GM21526 (cell line): ENCODE data around the gene RNASET2.
A peak's percentile ranks its signal among the peaks of the same experiment; 100 is the strongest.
"Not testable (repeated sequence)": the region's sequence is repeated elsewhere in the genome, so short reads cannot be mapped to it uniquely, and the experiment has no call there.

Source experiments
- ATAC-seq: cut with Tn5 transposase; IDR thresholded peaks from one replicate; pipeline ENCODE4 v1.9.1; 2021; ENCODE audit warnings: moderate library complexity; ENCODE audit not compliant: unreplicated experiment, low FRiP score

RNASET2 gene

GRCh38 chr6:166929542-166930189 is 26.7 kb downstream of the RNASET2 start:
- ATAC-seq: no peak

DNA sequence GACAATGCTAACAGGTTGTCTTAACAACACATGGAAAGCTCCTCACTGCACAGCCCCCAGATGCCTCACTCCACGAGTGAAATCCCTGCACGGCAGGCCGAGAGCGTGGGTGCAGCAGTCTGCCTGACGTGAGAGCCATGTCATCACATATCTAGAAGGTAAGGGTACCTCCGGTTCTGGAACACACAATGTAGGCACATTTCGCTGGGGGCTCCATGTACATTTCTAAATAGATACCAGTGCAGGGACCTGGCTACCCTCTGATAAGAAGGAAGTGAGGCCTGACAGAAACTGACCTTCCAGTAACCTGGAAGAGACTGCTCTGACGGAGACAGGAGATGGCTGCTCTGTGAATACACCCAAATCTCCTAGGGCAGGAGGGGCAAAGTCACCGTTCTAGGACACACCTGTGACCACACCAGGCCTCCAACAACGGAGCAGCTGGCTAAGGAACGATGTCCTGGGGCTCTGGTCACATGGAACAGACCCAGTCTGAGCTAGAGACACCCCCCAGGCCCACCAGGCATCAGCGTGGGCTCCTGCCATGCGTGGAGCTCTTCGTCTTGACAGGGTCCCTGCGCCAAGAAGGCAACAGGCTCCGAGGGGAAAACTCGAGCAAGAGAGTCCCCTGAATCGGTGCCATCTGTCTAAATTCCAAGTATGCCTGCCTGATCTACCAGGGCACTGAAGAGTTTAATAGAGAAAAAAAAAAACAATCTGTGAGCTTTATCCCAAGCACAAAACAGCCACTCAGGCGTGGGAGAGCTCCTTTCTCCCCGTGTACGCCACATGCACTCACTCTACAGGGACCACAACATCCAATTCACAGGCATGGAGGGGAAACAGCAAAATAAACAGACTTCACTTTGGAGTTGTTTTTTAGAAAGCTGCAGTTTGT is 27.5 kb downstream of the RNASET2 start:
- no peak for ATAC-seq

DNA sequence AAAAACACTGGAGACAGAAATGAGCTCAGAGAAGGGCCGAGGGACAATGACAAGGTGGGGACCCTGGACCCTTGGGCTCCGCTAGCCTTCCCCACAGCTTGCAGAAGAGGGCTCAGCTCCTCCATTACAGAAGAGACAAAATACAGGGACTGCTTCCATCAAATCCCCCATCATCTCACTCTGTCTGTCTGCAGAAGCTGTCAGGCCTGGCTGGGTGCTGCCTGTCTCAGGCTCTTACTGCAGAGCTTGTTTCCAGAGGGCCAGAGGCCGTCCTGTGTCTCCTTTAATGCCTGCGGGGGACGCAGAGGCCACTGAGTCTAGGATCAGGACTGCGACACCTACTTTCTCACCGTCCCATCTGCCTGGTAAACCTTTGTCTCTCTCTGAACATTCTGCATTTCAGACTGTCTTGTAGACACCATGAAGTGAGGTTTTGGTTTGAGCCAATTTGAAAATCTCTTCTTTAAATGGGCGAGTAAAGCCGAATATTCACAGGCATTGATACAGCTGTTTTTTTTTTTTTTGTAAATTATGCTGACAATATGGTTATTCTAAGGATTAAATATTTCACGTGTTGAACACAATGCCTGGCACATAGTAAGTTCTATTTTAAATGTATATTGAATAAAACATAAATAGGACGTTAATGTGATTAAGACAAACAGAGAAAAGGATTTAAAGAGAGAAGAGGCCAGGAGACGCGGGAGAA is 28.3 kb downstream of the RNASET2 start:
- ATAC-seq: no peak

- ATAC-seq: no peak
Observed at GRCh38 chr6:166927240-166927934, 29.0 kb downstream of the RNASET2 start.

DNA sequence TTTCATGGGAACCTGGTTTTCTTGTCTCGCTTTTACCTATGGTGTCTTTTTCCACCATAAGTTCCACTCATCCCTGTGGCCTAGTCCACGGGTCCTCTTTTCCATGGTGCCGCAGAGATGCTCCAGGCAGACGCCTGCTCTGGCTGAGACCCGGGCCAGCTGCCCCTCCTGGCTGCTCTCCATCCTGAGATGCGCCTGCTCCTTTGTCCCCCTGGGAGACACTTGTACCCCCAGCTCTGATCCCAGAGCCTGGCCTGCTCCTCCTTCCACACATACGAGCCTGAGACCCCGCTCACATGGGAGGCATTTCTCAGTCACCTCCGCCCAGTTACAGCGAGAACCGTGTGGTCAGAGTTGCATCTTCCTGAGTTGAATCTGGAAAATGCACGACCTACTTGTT is 29.6 kb downstream of the RNASET2 start:
- ATAC-seq: no peak

GRCh38 chr6:166925141-166925996 is 31.0 kb downstream of the RNASET2 start:
- ATAC-seq: no peak

- ATAC-seq: no peak
Observed at GRCh38 chr6:166924531-166924930, 31.8 kb downstream of the RNASET2 start.

DNA sequence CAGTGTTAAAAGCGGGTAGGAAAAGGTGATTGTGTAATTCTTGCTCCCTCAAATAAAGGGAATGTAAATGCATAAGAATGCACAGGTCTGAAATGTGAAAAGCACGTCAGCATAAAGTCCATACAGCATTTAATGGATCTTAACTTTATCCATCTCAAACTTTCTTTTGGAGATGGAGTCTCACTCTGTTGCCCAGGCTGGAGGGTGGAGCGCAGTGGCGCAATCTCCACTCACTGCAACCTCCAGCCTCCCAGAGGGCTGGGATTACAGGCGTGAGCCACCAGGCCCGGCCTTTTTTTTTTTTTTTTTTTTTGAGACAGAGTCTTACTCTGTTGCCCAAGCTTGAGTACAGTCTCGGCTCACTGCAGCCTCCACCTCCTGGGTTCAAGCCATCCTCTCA is 33.4 kb downstream of the RNASET2 start:
- ATAC-seq: no peak

- ATAC-seq: no peak
Observed at GRCh38 chr6:166921570-166921969, 34.8 kb downstream of the RNASET2 start.

DNA sequence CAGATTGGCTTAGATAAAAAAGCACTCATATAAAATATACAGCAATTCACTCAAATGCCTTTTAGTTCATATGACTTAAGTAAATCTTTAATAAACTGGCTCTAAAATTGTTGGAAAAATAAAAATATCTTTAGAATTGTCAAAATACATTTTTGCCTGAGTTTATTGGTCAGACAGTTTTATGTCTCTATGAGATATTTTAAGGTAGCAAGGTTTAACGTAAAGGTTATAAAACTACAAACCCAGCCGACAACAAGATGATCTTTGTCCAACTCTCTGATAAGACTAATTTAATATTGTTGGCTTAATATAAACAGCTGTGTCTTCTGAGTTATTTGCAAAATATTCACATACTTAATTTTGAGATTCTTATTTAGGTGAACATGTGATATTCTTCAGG is 39.5 kb downstream of the RNASET2 start:
- ATAC-seq: no peak

DNA sequence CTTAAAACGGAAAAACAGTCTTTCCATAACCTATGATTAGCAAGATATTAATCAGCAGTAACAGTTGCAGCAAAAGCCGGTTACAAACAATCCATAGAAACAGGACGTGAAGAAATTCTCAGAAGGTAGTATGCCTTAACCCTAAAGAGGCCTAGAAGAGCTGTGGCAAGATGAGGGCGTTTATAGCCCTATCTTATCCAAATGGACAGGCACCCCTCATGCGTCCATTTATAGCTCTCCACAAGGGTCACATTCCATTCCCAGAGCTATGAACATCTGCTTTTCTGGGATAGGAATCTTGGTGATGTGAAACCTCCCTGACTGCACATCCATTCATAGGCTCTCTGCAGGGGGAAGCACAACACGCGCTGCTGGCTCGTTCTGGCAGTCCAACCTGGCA is 40.9 kb downstream of the RNASET2 start:
- not testable (repeated sequence) for ATAC-seq

- not testable (repeated sequence) for ATAC-seq
Observed at GRCh38 chr6:166914952-166915351, 41.4 kb downstream of the RNASET2 start.

- no peak for ATAC-seq
Observed at GRCh38 chr6:166911248-166911677, 45.1 kb downstream of the RNASET2 start.

DNA sequence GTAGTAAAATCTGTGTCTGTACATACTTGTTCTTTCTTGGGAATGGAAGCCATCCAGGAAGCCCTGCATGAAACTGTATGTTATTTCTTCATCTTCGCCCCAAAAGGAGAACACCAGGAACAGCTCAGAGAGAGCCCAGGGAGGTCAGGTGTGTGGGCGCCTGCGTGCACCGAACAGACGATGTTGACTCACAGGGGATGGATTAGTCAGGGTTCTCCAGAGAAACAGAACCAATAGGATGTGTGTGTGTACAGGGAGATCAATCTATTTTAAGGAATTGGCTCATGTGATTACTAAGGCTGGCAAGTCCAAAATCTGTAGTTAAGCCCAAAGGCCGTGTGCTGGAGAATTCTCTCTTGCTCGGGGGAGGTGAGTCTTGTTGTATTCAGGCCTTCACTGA is 45.7 kb downstream of the RNASET2 start:
- ATAC-seq: no peak

DNA sequence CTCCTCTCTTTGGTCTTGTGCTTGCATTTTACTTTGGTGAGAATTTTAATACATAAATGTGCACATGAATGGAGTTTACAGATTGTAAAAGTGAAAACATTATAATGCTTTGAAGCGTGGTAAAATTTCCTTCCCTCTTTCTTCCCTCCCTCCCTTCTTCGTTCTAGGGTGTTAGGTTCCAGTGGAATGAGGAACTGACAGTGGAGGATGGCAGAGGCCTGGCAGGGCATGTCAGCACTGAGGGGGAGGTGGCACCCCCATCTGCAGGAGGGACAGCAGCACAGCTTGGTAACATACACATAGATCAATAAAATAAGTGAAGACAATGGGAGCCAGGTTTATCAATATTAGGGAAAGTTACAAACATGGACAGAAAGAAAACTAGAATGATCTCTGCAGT is 47.5 kb downstream of the RNASET2 start:
- no peak for ATAC-seq

DNA sequence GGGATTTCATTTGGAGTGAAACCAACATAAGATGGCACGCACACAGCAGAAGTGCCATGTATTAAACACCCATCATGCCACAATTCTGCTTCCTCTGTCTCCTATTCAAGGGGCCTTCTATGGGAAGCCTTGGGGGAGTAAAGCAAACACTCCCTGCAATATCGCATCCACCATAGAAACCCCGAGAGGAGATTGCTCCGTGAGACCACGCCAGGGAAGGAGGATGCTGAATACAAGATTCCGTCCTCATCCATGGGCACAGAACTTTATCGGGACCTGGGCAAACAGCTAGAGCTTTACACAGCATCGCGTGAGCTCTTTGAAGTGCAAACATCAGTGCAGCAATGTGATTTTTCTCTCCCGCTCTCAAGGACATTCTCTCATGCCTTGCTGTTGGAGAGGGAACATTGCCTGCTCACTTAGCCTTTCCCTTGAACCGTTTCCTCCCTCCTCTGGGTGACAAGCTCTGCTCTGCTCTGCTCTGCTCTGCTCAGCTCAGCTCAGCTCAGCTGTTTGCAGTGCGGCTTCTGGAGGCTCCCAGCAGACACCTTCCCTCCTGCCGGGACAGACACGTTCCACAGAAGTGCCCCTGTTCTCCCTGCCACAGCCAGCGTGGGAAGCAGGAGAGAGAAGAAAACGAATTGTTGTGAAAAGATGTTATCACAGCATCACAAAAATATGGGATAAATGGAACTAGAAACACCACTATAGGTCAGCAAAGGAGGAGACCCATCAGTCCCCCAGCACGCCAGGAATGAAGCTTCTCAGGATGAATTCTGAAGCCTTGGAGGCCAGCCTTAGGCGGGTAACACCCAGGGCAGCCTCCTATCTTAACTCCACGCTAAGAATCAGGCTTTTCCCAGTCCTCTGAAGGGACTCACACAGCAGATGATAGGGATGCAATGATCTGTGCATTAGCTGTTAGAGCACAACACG is 48.2 kb downstream of the RNASET2 start:
- ATAC-seq: peak; percentile 6

DNA sequence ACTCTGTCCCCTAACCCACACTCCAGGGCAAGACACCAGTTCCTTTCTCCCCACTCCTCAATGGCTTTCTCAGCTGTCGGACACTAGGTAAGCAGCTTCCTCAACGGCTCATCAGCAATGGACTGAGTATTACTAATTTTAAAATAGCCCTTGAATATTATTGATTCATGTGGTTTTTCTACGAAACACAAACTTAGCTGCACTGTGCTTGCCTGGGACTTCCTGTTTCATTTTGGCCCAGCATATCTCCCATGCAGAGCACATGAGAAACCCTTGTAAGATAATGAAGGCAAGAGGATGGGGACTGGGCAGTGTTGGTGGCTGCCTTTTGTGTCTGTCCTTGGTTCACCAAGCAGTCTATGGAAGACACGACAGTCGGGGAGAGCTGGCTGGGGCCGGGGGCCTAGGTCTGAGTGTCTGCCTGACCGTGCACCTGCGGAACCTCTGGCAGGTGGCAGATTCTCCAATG is 48.9 kb downstream of the RNASET2 start:
- ATAC-seq: peak; percentile 92

DNA sequence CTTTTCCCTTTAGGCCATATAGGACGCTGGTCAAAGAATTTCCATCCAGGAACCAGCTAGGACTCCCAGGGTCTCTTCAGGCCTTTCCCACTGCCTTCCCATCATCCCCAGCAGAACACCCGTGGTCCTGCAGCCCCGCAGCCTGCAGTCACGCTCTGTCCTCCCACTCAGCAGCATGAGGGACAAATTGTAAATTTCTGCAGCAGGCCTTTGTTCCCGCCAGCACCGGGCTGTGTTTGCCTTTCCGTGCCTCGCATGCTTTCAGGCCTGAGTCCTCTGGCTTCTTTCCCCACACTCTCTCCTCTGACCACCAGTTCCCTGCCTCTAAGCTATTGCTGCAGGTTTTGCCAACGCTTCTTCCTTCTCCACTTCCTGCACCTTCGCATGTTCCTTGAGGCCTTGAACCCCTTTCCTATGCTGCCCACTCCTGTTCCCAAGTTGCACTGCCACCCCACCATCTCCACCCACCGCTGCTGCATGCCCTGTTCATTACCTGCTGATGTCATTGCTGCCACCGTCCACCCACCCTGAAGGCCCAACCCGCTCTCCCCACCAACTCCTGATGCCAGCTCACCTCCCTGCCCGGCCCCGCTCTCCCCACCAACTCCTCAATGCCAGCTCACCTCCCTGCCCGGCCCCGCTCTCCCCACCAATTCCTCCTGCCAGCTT is 49.8 kb downstream of the RNASET2 start:
- no peak for ATAC-seq
